A549 (cell line): ENCODE measurements around the gene ABCD2. TPM values are rescaled to one million over a fixed set of nuclear protein-coding genes. Genes with fewer than 3 reads are reported as not detected.

Experiments
- ATAC-seq, 2 experiments: fragments of 200-7000 bp in 1 of 2; fragments of >200 bp in 1 of 2; cut with Nextera tagmentation in 1 of 2; cut with Tn5 transposase in 1 of 2; 3 replicates each; pipeline versions ENCODE4 v1.8.0 to v1.9.1; 2018 to 2020; ENCODE audit warnings: mild to moderate bottlenecking in 1 of 2, moderate library complexity in 1 of 2
- CTCF ChIA-PET: fragments of 300-600 bp; sonication (Branson Sonifier 250); formaldehyde crosslinking; extraction: SDS; loops from one replicate; lab custom pipeline; 2021; ENCODE audit warnings: antibody characterized with exemption, inconsistent platforms; lab: Yijun Ruan, JAX
- POLR2A ChIA-PET: fragments of 350-600 bp; formaldehyde crosslinking; extraction: SDS; loops from one replicate; lab custom pipeline; 2021; ENCODE audit warnings: antibody characterized with exemption, inconsistent platforms; lab: Yijun Ruan, JAX
- DNase-seq, 2 experiments: peaks; one replicate each; pipeline versions ENCODE4 v3.0.0 to v3.0.0-alpha.2; 2011 to 2016; ENCODE audit warnings: low read depth in 1 of 2, low spot score in 1 of 2
- FAIRE-seq: peaks from 2 replicates; lab custom pipeline; 2011; peaks lifted over from hg19 to GRCh38; lab: Jason Lieb, UNC
- H3K27ac ChIP-seq, 2 experiments: fragments of >200 bp; sonication (Bioruptor Twin); formaldehyde crosslinking; 3 replicates each; pipeline ENCODE4 v1.5.1; 2016 to 2017
- H3K4me1 ChIP-seq: fragments of >200 bp; sonication (Bioruptor Twin); formaldehyde crosslinking; 3 replicates; pipeline ENCODE4 v1.6.1; 2016
- H3K4me2 ChIP-seq: fragments of >200 bp; sonication (Bioruptor Twin); formaldehyde crosslinking; 3 replicates; pipeline ENCODE4 v1.6.1; 2016
- H3K4me3 ChIP-seq: fragments of >200 bp; sonication (Bioruptor Twin); formaldehyde crosslinking; 3 replicates; pipeline ENCODE4 v1.5.1; 2016
- H3K9me3 ChIP-seq: fragments of >200 bp; sonication (Bioruptor Twin); formaldehyde crosslinking; 3 replicates; pipeline ENCODE4 v1.6.1; 2016
- CEBPB ChIP-seq, 2 experiments: fragments of >200 bp in 1 of 2; sonication (Bioruptor Twin) in 1 of 2; formaldehyde crosslinking in 1 of 2; IDR thresholded peaks; 2 replicates each; pipeline ENCODE4 v1.6.1; 2012 to 2016
- CHD2 ChIP-seq: fragments of 150-350 bp; IDR thresholded peaks from 2 replicates; pipeline ENCODE4 v1.6.1; 2014; ENCODE audit warnings: low read length; ENCODE audit not compliant: partially characterized antibody
- EP300 ChIP-seq, 2 experiments: fragments of >200 bp; sonication (Bioruptor Twin); formaldehyde crosslinking; IDR thresholded peaks; 2 replicates in 1 of 2; 3 replicates in 1 of 2; pipeline ENCODE4 v1.6.1; 2016 to 2017
- FOSL2 ChIP-seq, 2 experiments: fragments of 450-650 bp in 1 of 2; fragments of >200 bp in 1 of 2; sonication (Bioruptor Twin) in 1 of 2; formaldehyde crosslinking; IDR thresholded peaks; 2 replicates each; pipeline versions ENCODE4 v1.5.0 to v1.6.1; 2016 to 2020; ENCODE audit warnings: mild to moderate bottlenecking in 1 of 2, moderate library complexity in 1 of 2
- HOXB13 ChIP-seq: fragments of 250-450 bp; sonication (Bioruptor Pico); IDR thresholded peaks from 2 replicates; pipeline ENCODE4 v1.5.0; 2020; ENCODE audit warnings: low read depth, mild to moderate bottlenecking, moderate library complexity
- HOXB5 ChIP-seq: fragments of 250-450 bp; sonication (Bioruptor Pico); IDR thresholded peaks from 2 replicates; pipeline ENCODE4 v1.5.0; 2020; ENCODE audit warnings: mild to moderate bottlenecking, moderate library complexity
- JUN ChIP-seq, 2 experiments: fragments of >200 bp; sonication (Bioruptor Twin); formaldehyde crosslinking; IDR thresholded peaks; 2 replicates in 1 of 2; 3 replicates in 1 of 2; pipeline ENCODE4 v1.6.1; 2016 to 2017
- MAFK ChIP-seq: fragments of 450-650 bp; IDR thresholded peaks from 2 replicates; pipeline ENCODE4 v1.6.1; 2014; ENCODE audit not compliant: partially characterized antibody
- NFE2L2 ChIP-seq: fragments of 150-350 bp; conservative IDR thresholded peaks from 2 replicates; pipeline ENCODE4 v1.6.1; 2014; ENCODE audit warnings: low read length
- NPAS2 ChIP-seq: fragments of 250-450 bp; sonication (Bioruptor Pico); IDR thresholded peaks from 2 replicates; pipeline ENCODE4 v1.8.0; 2022; ENCODE audit warnings: mild to moderate bottlenecking, moderate library complexity, borderline replicate concordance
- NR3C1 ChIP-seq: fragments of >200 bp; sonication (Bioruptor Twin); formaldehyde crosslinking; IDR thresholded peaks from 3 replicates; pipeline ENCODE4 v1.6.1; 2017
- PHF8 ChIP-seq: fragments of 200-600 bp; sonication (generic); IDR thresholded peaks from 2 replicates; pipeline ENCODE4 v1.6.1; 2016; ENCODE audit warnings: low read depth, mild to moderate bottlenecking, antibody characterized with exemption, moderate library complexity, borderline replicate concordance
- RAD21 ChIP-seq, 2 experiments: fragments of >200 bp in 1 of 2; sonication (Bioruptor Twin) in 1 of 2; formaldehyde crosslinking in 1 of 2; IDR thresholded peaks in 1 of 2; conservative IDR thresholded peaks in 1 of 2; 2 replicates in 1 of 2; 3 replicates in 1 of 2; pipeline ENCODE4 v1.6.1; 2012 to 2018; ENCODE audit warnings: inconsistent platforms in 1 of 2
- RARB ChIP-seq: fragments of 250-450 bp; sonication (Bioruptor Pico); IDR thresholded peaks from 2 replicates; pipeline ENCODE4 v1.8.0; 2021; ENCODE audit warnings: mild to moderate bottlenecking, moderate library complexity
- RFX5 ChIP-seq: fragments of 450-650 bp; IDR thresholded peaks from 2 replicates; pipeline ENCODE4 v1.7.1; 2014; ENCODE audit warnings: antibody characterized with exemption, mild to moderate bottlenecking, moderate library complexity
- SREBF2 ChIP-seq: fragments of 450-650 bp; IDR thresholded peaks from 2 replicates; pipeline ENCODE4 v1.6.1; 2014; ENCODE audit warnings: mild to moderate bottlenecking, moderate library complexity
- TP53 ChIP-seq: fragments of 250-450 bp; sonication (Bioruptor Pico); IDR thresholded peaks from 2 replicates; pipeline ENCODE4 v1.5.0; 2021; ENCODE audit warnings: mild to moderate bottlenecking, moderate library complexity
- ZFP36 ChIP-seq: fragments of 450-650 bp; IDR thresholded peaks from 2 replicates; pipeline ENCODE4 v1.6.1; 2014; ENCODE audit warnings: borderline replicate concordance; ENCODE audit not compliant: partially characterized antibody
- WGBS: methylation state at CpG from one replicate; pipeline ENCODE4 v1.1.6; 2017; ENCODE audit errors: missing lambda C conversion rate; 5-methylcytosine and 5-hydroxymethylcytosine counted together
- polyA plus RNA-seq, 4 experiments: library from polyadenylated mRNA; depleted of rRNA in 3 of 4; stranded (reverse); fragments of >200 nt; fragmentation: RNase III in 1 of 4; extraction: RNeasy Plus Mini Kit Qiagen cat#74134 plus additional on column Dnase treatment in 1 of 4; gene quantifications; 2 replicates in 3 of 4; 3 replicates in 1 of 4; pipeline ENCODE4 v1.2.3, GENCODE V29; 2011 to 2017
- TF ChIP-seq, protein P1 (sequence below): fragments of 250-450 bp; sonication (Bioruptor Pico); IDR thresholded peaks from 2 replicates; pipeline ENCODE4 v1.5.0; 2021; ENCODE audit warnings: mild to moderate bottlenecking, moderate library complexity, borderline replicate concordance
- TF ChIP-seq, protein P2 (sequence below): fragments of >200 bp; sonication (Bioruptor Twin); formaldehyde crosslinking; IDR thresholded peaks from 3 replicates; pipeline ENCODE4 v1.6.1; 2016
- TF ChIP-seq, protein P3 (sequence below): IDR thresholded peaks from 2 replicates; pipeline ENCODE4 v1.6.1; 2012; ENCODE audit warnings: low read depth, borderline replicate concordance
- TF ChIP-seq, protein P4 (sequence below): fragments of >200 bp; sonication (Bioruptor Twin); formaldehyde crosslinking; IDR thresholded peaks from 2 replicates; pipeline ENCODE4 v1.6.1; 2016
- TF ChIP-seq, protein P5 (sequence below): fragments of 250-450 bp; sonication (Bioruptor Pico); IDR thresholded peaks from 2 replicates; pipeline ENCODE4 v1.5.0; 2020; ENCODE audit warnings: low read depth, mild to moderate bottlenecking, moderate library complexity
- TF ChIP-seq, protein P6 (sequence below): fragments of >200 bp; sonication (Bioruptor Twin); formaldehyde crosslinking; IDR thresholded peaks from 3 replicates; pipeline ENCODE4 v1.5.1; 2016

ABCD2 gene
- polyA plus RNA-seq, 2 of the 4 experiments (the other 2 are of a cell fraction) = 0.01 TPM; not detected in 1

DNA sequence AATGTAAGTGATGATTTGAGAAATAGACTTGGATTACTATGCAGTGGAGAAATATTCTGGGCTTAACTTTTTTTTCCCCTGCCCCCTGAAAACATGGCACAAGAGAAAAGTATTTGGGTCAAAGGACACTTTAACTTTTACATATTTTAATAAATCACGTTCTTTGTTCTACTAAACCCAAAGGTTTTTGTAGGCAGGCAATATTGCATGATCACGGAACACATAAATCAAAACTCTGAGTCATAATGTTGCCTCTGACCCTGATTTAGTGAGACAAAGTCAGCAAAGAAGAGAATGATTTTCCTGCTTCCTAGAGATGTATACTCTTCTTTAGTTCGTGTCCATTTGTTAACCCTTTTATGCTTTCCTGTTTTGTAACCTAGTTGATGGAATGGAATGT, 38.0 kb downstream of the ABCD2 start (continued):
- TF ChIP-seq, protein P1, sequence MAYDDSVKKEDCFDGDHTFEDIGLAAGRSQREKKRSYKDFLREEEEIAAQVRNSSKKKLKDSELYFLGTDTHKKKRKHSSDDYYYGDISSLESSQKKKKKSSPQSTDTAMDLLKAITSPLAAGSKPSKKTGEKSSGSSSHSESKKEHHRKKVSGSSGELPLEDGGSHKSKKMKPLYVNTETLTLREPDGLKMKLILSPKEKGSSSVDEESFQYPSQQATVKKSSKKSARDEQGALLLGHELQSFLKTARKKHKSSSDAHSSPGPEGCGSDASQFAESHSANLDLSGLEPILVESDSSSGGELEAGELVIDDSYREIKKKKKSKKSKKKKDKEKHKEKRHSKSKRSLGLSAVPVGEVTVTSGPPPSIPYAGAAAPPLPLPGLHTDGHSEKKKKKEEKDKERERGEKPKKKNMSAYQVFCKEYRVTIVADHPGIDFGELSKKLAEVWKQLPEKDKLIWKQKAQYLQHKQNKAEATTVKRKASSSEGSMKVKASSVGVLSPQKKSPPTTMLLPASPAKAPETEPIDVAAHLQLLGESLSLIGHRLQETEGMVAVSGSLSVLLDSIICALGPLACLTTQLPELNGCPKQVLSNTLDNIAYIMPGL = no peak
- TF ChIP-seq FOSL2 (IDR thresholded peaks at IDR 0.05) (no peak), FOSL2 (CRISPR knock-in tag; IDR thresholded peaks at IDR 0.05) (peak; percentile 50), HOXB13 (CRISPR knock-in tag) (no peak), MAFK (no peak)
- TF ChIP-seq, protein P2, sequence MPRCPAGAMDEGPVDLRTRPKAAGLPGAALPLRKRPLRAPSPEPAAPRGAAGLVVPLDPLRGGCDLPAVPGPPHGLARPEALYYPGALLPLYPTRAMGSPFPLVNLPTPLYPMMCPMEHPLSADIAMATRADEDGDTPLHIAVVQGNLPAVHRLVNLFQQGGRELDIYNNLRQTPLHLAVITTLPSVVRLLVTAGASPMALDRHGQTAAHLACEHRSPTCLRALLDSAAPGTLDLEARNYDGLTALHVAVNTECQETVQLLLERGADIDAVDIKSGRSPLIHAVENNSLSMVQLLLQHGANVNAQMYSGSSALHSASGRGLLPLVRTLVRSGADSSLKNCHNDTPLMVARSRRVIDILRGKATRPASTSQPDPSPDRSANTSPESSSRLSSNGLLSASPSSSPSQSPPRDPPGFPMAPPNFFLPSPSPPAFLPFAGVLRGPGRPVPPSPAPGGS = no peak
- TF ChIP-seq, all 56 proteins: peak for 2

DNA sequence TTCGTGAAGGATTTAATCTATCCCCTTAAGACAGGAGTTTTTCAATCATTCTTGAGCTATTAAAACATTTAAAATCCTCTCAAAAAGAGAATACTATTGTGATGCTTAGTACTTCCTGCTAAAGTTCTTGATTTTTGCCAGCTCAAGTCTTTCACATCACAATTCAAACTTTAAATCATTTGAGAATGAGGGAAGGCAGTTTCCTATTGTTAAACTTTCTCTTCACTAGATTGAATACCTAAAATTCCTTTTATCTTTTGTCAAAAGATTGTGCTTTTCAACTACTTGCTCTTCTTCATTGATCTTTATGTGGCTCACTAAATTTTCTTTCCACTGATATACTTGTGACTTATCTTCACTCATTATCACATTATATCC, 44.1 kb downstream of the ABCD2 start:
- TF ChIP-seq FOSL2 (IDR thresholded peaks at IDR 0.05) (no peak), FOSL2 (CRISPR knock-in tag; IDR thresholded peaks at IDR 0.05) (no peak), RAD21 (conservative IDR thresholded peaks at IDR 0.05 in 1 of 2, IDR thresholded peaks at IDR 0.05 in 1 of 2) (no peak)
- CTCF ChIA-PET = no interaction called here
- Histone ChIP-seq H3K4me3 (no peak overlapping the region), H3K4me2 (no peak overlapping the region; the same call in 2 of the 3 replicates), H3K27ac (no peak overlapping the region), H3K9me3 (no peaks in the 10 kb centered on the region), H3K4me1 (0 out of 3 replicates have a peak, but pooled peaks cover 3% of the 10 kb centered on the region)
- WGBS = 40% methylated on average over 1 of the region's 1 CpG
- POLR2A ChIA-PET = no interaction called here
- no peak for FAIRE-seq
- no peak for DNase-seq
- no peak for ATAC-seq

DNA sequence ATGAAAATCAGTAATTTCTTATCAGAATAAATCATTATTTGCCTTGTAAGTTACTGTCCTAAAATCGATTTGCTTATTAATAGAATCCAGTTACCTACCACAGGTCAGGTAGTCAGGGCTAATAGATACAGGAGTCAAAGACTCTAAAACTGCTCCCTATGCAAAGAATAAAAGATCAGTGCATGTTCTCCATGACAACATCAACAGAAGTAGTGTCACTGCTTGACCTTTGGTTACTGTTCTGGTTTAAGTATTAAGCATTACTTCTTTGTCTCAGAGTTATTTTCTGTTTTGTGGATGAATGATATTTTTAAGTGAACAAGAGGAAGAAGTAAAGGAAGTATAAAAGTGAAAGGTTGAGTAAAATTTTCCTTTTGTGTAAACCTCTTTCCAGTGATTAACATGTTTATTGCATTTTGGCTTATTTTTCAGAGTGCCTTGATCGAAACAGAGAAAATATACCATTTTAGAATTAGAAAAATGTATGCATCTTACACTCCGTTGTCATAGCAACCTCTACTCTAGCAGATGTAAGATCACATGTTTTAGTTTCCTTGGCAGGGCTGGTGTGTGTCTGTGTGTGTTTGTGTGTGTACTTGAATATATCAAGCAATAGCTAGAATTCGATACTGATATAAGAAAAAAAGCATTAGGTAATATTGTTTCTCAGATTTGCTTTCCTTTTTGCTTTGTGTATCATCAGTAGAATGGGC, 44.7 kb downstream of the ABCD2 start:
- 35% methylated on average over 4 of the region's 4 CpGs for WGBS
- CTCF ChIA-PET = no interaction called here
- no peak for FAIRE-seq

DNA sequence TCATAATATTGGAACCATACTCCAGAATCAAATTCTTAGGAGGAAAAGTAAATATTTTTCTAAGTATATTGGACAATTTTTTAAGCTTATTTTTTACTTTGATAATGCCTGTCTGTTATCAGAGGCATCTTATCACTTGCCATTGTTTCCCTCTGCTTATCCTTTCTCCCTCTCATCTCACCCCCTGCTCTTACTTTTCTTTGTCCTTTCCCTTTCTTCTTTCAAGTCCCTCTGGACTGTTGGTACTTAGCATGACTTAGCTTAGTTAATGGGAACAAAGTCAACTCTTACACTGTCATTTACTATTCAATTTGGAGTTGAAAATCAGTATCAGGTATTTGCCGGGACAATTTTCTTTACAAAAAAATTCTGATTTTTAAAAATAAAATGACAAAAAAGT, 45.2 kb downstream of the ABCD2 start:
- ChIA-PET POLR2A (no interaction called here), CTCF (no interaction called here)
- no peak overlapping the region for H3K4me2 ChIP-seq
- ATAC-seq = no peak
- no peaks in the 10 kb centered on the region for H3K9me3 ChIP-seq
- DNase-seq = no peak
- 0 out of 3 replicates have a peak, but pooled peaks cover 3% of the 10 kb centered on the region for H3K4me1 ChIP-seq
- no peak for FAIRE-seq
- 98% methylated on average over 1 of the region's 1 CpG for WGBS
- H3K27ac ChIP-seq = no peak overlapping the region
- no peak overlapping the region for H3K4me3 ChIP-seq
- TF ChIP-seq, protein P3, sequence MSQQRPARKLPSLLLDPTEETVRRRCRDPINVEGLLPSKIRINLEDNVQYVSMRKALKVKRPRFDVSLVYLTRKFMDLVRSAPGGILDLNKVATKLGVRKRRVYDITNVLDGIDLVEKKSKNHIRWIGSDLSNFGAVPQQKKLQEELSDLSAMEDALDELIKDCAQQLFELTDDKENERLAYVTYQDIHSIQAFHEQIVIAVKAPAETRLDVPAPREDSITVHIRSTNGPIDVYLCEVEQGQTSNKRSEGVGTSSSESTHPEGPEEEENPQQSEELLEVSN = no peak
- TF ChIP-seq CEBPB (IDR thresholded peaks at IDR 0.05) (no peak), HOXB13 (CRISPR knock-in tag) (no peak), SREBF2 (no peak), RAD21 (conservative IDR thresholded peaks at IDR 0.05 in 1 of 2, IDR thresholded peaks at IDR 0.05 in 1 of 2) (no peak), JUN (IDR thresholded peaks at IDR 0.05) (no peak), RFX5 (no peak), NR3C1 (no peak), HOXB5 (CRISPR knock-in tag) (no peak), EP300 (IDR thresholded peaks at IDR 0.05) (no peak), CHD2 (no peak), NFE2L2 (no peak)
- TF ChIP-seq, protein P4, sequence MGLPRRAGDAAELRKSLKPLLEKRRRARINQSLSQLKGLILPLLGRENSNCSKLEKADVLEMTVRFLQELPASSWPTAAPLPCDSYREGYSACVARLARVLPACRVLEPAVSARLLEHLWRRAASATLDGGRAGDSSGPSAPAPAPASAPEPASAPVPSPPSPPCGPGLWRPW = no peak
- TF ChIP-seq, protein P5, sequence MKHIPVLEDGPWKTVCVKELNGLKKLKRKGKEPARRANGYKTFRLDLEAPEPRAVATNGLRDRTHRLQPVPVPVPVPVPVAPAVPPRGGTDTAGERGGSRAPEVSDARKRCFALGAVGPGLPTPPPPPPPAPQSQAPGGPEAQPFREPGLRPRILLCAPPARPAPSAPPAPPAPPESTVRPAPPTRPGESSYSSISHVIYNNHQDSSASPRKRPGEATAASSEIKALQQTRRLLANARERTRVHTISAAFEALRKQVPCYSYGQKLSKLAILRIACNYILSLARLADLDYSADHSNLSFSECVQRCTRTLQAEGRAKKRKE (CRISPR knock-in tag) = no peak

More for the DNA sequence above, 44.7 kb downstream of the ABCD2 start:
- no peak for TF ChIP-seq PHF8
- no peak for TF ChIP-seq TP53 (CRISPR knock-in tag)
- TF ChIP-seq SREBF2 = no peak
- TF ChIP-seq, protein P6, sequence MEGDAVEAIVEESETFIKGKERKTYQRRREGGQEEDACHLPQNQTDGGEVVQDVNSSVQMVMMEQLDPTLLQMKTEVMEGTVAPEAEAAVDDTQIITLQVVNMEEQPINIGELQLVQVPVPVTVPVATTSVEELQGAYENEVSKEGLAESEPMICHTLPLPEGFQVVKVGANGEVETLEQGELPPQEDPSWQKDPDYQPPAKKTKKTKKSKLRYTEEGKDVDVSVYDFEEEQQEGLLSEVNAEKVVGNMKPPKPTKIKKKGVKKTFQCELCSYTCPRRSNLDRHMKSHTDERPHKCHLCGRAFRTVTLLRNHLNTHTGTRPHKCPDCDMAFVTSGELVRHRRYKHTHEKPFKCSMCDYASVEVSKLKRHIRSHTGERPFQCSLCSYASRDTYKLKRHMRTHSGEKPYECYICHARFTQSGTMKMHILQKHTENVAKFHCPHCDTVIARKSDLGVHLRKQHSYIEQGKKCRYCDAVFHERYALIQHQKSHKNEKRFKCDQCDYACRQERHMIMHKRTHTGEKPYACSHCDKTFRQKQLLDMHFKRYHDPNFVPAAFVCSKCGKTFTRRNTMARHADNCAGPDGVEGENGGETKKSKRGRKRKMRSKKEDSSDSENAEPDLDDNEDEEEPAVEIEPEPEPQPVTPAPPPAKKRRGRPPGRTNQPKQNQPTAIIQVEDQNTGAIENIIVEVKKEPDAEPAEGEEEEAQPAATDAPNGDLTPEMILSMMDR = no peak
- TF ChIP-seq NPAS2 (CRISPR knock-in tag) = no peak
- TF ChIP-seq RARB (CRISPR knock-in tag) = no peak
- TF ChIP-seq NR3C1 = no peak
- TF ChIP-seq ZFP36 = no peak
- no peak for TF ChIP-seq HOXB13 (CRISPR knock-in tag)
- POLR2A ChIA-PET = no interaction called here
- DNase-seq = no peak
- H3K27ac ChIP-seq = no peak overlapping the region
- ATAC-seq = no peak
- H3K4me1 ChIP-seq = 0 out of 3 replicates have a peak, but pooled peaks cover 3% of the 10 kb centered on the region
- peak overlapping the region; percentile 15; the same call in 1 of the 3 replicates for H3K4me2 ChIP-seq
- H3K9me3 ChIP-seq = no peaks in the 10 kb centered on the region
- no peak overlapping the region for H3K4me3 ChIP-seq
